ENCODE measurements around the gene TXNRD2.

- TF ChIP-seq FOSL1 (IDR thresholded peaks at IDR 0.05; ENCODE audit: low read depth), result no peak
- no peak for TF ChIP-seq CTCF (IDR thresholded peaks at IDR 0.05 in 2 of 3, conservative IDR thresholded peaks at IDR 0.05 in 1 of 3; ENCODE audit: borderline replicate concordance in 1 of 3, insufficient read depth in 1 of 3, low read depth in 2 of 3, low read length in 2 of 3)
- no peak for TF ChIP-seq ZFX (IDR thresholded peaks at IDR 0.05)
- no peak for TF ChIP-seq MAX (IDR thresholded peaks at IDR 0.05)
- no peak for TF ChIP-seq ZNF274 (IDR thresholded peaks at IDR 0.05; ENCODE audit: low read depth, low read length)
- TF ChIP-seq POLR2AphosphoS5 (IDR thresholded peaks at IDR 0.05; ENCODE audit: low read depth, low read length), result no peak
- no peak for TF ChIP-seq POLR2A (IDR thresholded peaks at IDR 0.05; ENCODE audit: borderline replicate concordance, extremely low read depth, insufficient read depth, insufficient read length)
These were observed 20.2 kb upstream of the TXNRD2 start for GRCh38 chr22:19961868-19962245.

Measured in HCT116 (cell line).